Measurements from ENCODE around the gene PRKAG2. TPM values are rescaled to one million over a fixed set of nuclear protein-coding genes. Genes with fewer than 3 reads are reported as not detected.

Gene PRKAG2
- total and polyA plus RNA-seq, 9 donors, result 9.3 to 37.7 (median 22.6) TPM

DNA sequence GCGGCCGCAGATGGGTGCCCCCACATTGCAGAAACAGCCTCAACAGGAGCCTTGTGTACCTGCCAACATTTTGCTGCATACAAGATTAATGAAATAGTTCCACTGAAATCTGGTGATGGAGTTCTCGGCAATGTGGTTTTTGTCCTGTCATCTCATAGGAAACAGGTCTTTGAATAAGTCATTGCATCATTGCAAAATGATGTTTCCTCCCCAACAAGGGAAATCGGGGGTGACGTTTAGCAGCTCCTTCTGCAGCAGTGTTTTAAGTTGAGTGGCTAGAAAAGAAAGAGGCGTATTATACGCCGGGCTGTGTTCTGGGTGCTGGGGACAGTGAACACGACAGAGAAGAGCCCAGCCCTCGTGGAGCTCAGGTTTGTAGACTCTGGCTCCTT, 177.0 kb downstream of the PRKAG2 start:
- H3K4me1 ChIP-seq (ENCODE audit: insufficient read depth), result no peaks in the 10 kb centered on the region
- H3K4me3 ChIP-seq, result no peak overlapping the region
- intact Hi-C loops (cut with DNase I), result no loop called here
- H3K9me3 ChIP-seq, result no peaks in the 10 kb centered on the region
- H3K27ac ChIP-seq, result no peak overlapping the region
- H3K27me3 ChIP-seq, result no peaks in the 10 kb centered on the region
- no peaks in the 10 kb centered on the region for H3K36me3 ChIP-seq
- DNase-seq, result no peak
- WGBS, 3 donors, result 89 to 92% (median 91%) methylated on average over 10 of the region's 10 CpGs
- TF ChIP-seq EP300 (IDR thresholded peaks at IDR 0.05), result no peak
- TF ChIP-seq, protein P1, sequence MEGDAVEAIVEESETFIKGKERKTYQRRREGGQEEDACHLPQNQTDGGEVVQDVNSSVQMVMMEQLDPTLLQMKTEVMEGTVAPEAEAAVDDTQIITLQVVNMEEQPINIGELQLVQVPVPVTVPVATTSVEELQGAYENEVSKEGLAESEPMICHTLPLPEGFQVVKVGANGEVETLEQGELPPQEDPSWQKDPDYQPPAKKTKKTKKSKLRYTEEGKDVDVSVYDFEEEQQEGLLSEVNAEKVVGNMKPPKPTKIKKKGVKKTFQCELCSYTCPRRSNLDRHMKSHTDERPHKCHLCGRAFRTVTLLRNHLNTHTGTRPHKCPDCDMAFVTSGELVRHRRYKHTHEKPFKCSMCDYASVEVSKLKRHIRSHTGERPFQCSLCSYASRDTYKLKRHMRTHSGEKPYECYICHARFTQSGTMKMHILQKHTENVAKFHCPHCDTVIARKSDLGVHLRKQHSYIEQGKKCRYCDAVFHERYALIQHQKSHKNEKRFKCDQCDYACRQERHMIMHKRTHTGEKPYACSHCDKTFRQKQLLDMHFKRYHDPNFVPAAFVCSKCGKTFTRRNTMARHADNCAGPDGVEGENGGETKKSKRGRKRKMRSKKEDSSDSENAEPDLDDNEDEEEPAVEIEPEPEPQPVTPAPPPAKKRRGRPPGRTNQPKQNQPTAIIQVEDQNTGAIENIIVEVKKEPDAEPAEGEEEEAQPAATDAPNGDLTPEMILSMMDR (IDR thresholded peaks at IDR 0.05), result no peak
- no peak for TF ChIP-seq POLR2A (IDR thresholded peaks at IDR 0.05)

- TF ChIP-seq, protein P1 (IDR thresholded peaks at IDR 0.05), result no peak
- TF ChIP-seq POLR2A (IDR thresholded peaks at IDR 0.05) (no peak), EP300 (IDR thresholded peaks at IDR 0.05) (no peak)
- WGBS, 3 donors, result 42 to 58% (median 54%) methylated on average over 16 of the region's 16 CpGs
- Histone ChIP-seq H3K36me3 (no peaks in the 10 kb centered on the region), H3K27me3 (no peaks in the 10 kb centered on the region), H3K4me1 (ENCODE audit: insufficient read depth) (peaks cover 3% of the 10 kb centered on the region), H3K27ac (no peak overlapping the region), H3K9me3 (no peaks in the 10 kb centered on the region), H3K4me3 (no peak overlapping the region)
- DNase-seq, result peak in 2 of 5 donors; percentile 64 to 75
- intact Hi-C loops (cut with DNase I), result no loop called here
These were observed 177.6 kb downstream of the PRKAG2 start for GRCh38 chr7:151699147-151699927.

GRCh38 chr7:151697942-151698341, 179.0 kb downstream of the PRKAG2 start:
- Histone ChIP-seq H3K27me3 (no peaks in the 10 kb centered on the region), H3K36me3 (no peaks in the 10 kb centered on the region), H3K4me3 (no peak overlapping the region), H3K9me3 (no peaks in the 10 kb centered on the region), H3K27ac (no peak overlapping the region), H3K4me1 (ENCODE audit: insufficient read depth) (peaks cover 3% of the 10 kb centered on the region)
- intact Hi-C loops (cut with DNase I), result no loop called here
- TF ChIP-seq POLR2A (IDR thresholded peaks at IDR 0.05), result no peak
- TF ChIP-seq EP300 (IDR thresholded peaks at IDR 0.05), result no peak
- TF ChIP-seq, protein P1 (IDR thresholded peaks at IDR 0.05), result no peak
- DNase-seq, result no peak
- 97 to 100% (median 97%) methylated on average over 5 of the region's 5 CpGs for WGBS, 3 donors

DNA sequence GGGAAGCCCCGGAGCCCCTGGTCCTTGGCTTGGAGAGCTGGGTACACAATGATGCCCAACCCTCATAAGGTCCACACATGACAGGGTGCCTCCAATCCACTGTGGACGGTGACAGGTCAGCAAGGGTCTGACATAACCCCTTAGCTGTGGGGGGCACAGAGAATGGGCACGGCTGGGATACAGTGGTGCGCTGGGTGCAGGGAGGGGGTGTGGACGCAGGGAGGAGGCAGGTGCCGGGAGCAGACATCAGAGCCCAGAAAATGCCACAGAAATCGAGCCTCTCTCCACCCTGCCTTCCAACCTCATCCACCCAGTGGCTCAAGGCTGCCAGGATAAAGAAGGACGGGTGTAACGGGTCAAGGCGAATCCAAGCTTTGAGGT, 179.4 kb downstream of the PRKAG2 start:
- no peaks in the 10 kb centered on the region for H3K27me3 ChIP-seq
- no peak for DNase-seq
- peaks cover 3% of the 10 kb centered on the region for H3K4me1 ChIP-seq (ENCODE audit: insufficient read depth)
- H3K36me3 ChIP-seq, result no peaks in the 10 kb centered on the region
- no peak overlapping the region for H3K27ac ChIP-seq
- 93 to 97% (median 96%) methylated on average over 10 of the region's 10 CpGs for WGBS, 3 donors
- TF ChIP-seq, protein P1 (IDR thresholded peaks at IDR 0.05), result no peak
- TF ChIP-seq EP300 (IDR thresholded peaks at IDR 0.05) (no peak), POLR2A (IDR thresholded peaks at IDR 0.05) (no peak)
- no peaks in the 10 kb centered on the region for H3K9me3 ChIP-seq
- no peak overlapping the region for H3K4me3 ChIP-seq
- intact Hi-C loops (cut with DNase I), result no loop called here
